GM12878 (cell line): Measurements from ENCODE around the gene OXT. TPM values are rescaled to one million over a fixed set of nuclear protein-coding genes. Genes with fewer than 3 reads are reported as not detected.

Experiments used
- ATAC-seq: fragments of 200-7000 bp; cut with Tn5 transposase; 3 replicates; pipeline ENCODE4 v1.9.1; 2020; ENCODE audit warnings: mild to moderate bottlenecking, moderate library complexity
- BruUV-seq: library from RNA; stranded (reverse); fragments of 400-500 nt; replicated peaks from 2 replicates; lab custom pipeline; 2021; lab: Mats Ljungman, UMichigan
- CTCF ChIA-PET: fragments of 300-600 bp; sonication (Branson Sonifier 250); formaldehyde crosslinking; extraction: SDS; loops from one replicate; lab custom pipeline; 2021; ENCODE audit warnings: inconsistent platforms; lab: Yijun Ruan, JAX
- POLR2A ChIA-PET: fragments of 350-600 bp; formaldehyde crosslinking; extraction: SDS; loops from one replicate; lab custom pipeline; 2021; ENCODE audit warnings: inconsistent platforms; lab: Charles Lee
- RAD21 ChIA-PET: fragments of 300-600 bp; sonication (Branson Sonifier 250); formaldehyde crosslinking; loops from one replicate; lab custom pipeline; 2023; ENCODE audit warnings: antibody characterized with exemption; ENCODE audit not compliant: unreplicated experiment; lab: Charles Lee
- SMC1A ChIA-PET: fragments of 300-600 bp; sonication (Branson Sonifier 250); formaldehyde crosslinking; loops from one replicate; lab custom pipeline; 2023; ENCODE audit not compliant: unreplicated experiment, uncharacterized antibody; lab: Charles Lee
- DNase-seq: peaks from one replicate; pipeline ENCODE4 v3.0.0-alpha.2; 2011; ENCODE audit warnings: low read depth, low spot score
- FAIRE-seq: peaks from 3 replicates; lab custom pipeline; 2011; peaks lifted over from hg19 to GRCh38; lab: Jason Lieb, UNC
- H2AFZ ChIP-seq: 2 replicates; pipeline ENCODE4 v1.6.0; 2011; ENCODE audit warnings: low read depth, low read length, control low read depth; ENCODE audit not compliant: control insufficient read depth
- H3K27ac ChIP-seq: 2 replicates; pipeline ENCODE4 v1.5.1; 2011; ENCODE audit warnings: control low read depth; ENCODE audit not compliant: control insufficient read depth, insufficient read depth
- H3K27me3 ChIP-seq, 2 experiments: replicated peaks in 1 of 2; 2 replicates each; pipeline versions ENCODE4 v1.6.0 to v1.6.1; 2011; ENCODE audit warnings: low read length in 1 of 2; ENCODE audit not compliant: control insufficient read depth in 2 of 2, insufficient read depth in 2 of 2
- H3K36me3 ChIP-seq, 2 experiments: 2 replicates each; pipeline ENCODE4 v1.5.1; 2011; ENCODE audit warnings: low read length in 1 of 2; ENCODE audit not compliant: control insufficient read depth in 2 of 2, insufficient read depth in 2 of 2
- H3K4me1 ChIP-seq: 2 replicates; pipeline ENCODE4 v1.6.1; 2011; ENCODE audit warnings: mild to moderate bottlenecking, low read length, moderate library complexity, mixed read lengths; ENCODE audit not compliant: control insufficient read depth, insufficient read depth
- H3K4me2 ChIP-seq: 2 replicates; pipeline ENCODE4 v1.6.0; 2011; ENCODE audit warnings: control low read depth; ENCODE audit not compliant: control insufficient read depth, insufficient read depth
- H3K4me3 ChIP-seq: fragments of 200-600 bp; sonication (generic); 2 replicates; pipeline ENCODE4 v1.5.1; 2016
- H3K79me2 ChIP-seq: 2 replicates; pipeline ENCODE4 v1.6.0; 2011; ENCODE audit warnings: low read length; ENCODE audit not compliant: control insufficient read depth, insufficient read depth
- H3K9ac ChIP-seq: 2 replicates; pipeline ENCODE4 v1.8.0; 2011; ENCODE audit warnings: low read length, control low read depth, mixed read lengths; ENCODE audit not compliant: control insufficient read depth, insufficient read depth
- H3K9me3 ChIP-seq: replicated peaks from 3 replicates; pipeline ENCODE4 v1.5.1; 2011; ENCODE audit warnings: mild to moderate bottlenecking, low read length; ENCODE audit not compliant: control insufficient read depth, insufficient read depth
- H4K20me1 ChIP-seq: 2 replicates; pipeline ENCODE4 v1.6.0; 2011; ENCODE audit not compliant: control insufficient read depth, insufficient read depth
- BACH1 ChIP-seq: fragments of 450-650 bp; IDR thresholded peaks from 2 replicates; pipeline ENCODE4 v1.6.1; 2017; ENCODE audit warnings: mild to moderate bottlenecking, borderline replicate concordance
- CEBPB ChIP-seq, 2 experiments: fragments of 150-350 bp in 1 of 2; IDR thresholded peaks; 2 replicates each; pipeline ENCODE4 v1.6.1; 2012 to 2014; ENCODE audit warnings: low read depth in 2 of 2, low read length in 2 of 2, borderline replicate concordance in 1 of 2, inconsistent platforms in 1 of 2
- HDAC6 ChIP-seq: fragments of 200-600 bp; sonication (generic); IDR thresholded peaks from one replicate; pipeline ENCODE4 v1.8.0; 2017; ENCODE audit warnings: antibody characterized with exemption; ENCODE audit not compliant: unreplicated experiment
- RCOR1 ChIP-seq: conservative IDR thresholded peaks from 2 replicates; pipeline ENCODE4 v1.6.1; 2012; ENCODE audit warnings: low read depth, low read length, improper control_type of control experiment
- RUNX3 ChIP-seq: IDR thresholded peaks from 2 replicates; pipeline ENCODE4 v1.6.1; 2012; ENCODE audit warnings: low read length, inconsistent platforms
- SIN3A ChIP-seq: IDR thresholded peaks from 2 replicates; pipeline ENCODE4 v1.6.1; 2012; ENCODE audit warnings: low read depth, low read length, improper control_type of control experiment
- SIX5 ChIP-seq: IDR thresholded peaks from 2 replicates; pipeline ENCODE4 v1.6.1; 2011; ENCODE audit warnings: mild to moderate bottlenecking, low read depth, low read length, moderate library complexity; ENCODE audit not compliant: severe bottlenecking
- SMAD1 ChIP-seq: fragments of 450-650 bp; IDR thresholded peaks from 2 replicates; pipeline ENCODE4 v1.6.1; 2018; ENCODE audit warnings: mild to moderate bottlenecking, low read depth; ENCODE audit not compliant: partially characterized antibody
- SMAD5 ChIP-seq: IDR thresholded peaks from 2 replicates; pipeline ENCODE4 v1.6.1; 2016; ENCODE audit warnings: antibody characterized with exemption, low read depth
- STAT3 ChIP-seq: IDR thresholded peaks from 2 replicates; pipeline ENCODE4 v1.6.1; 2011; ENCODE audit warnings: low read depth, low read length, improper control_type of control experiment
- YY1 ChIP-seq: IDR thresholded peaks from 2 replicates; pipeline ENCODE4 v1.6.1; 2011; ENCODE audit warnings: low read depth, mild to moderate bottlenecking, low read length
- ZBED1 ChIP-seq: IDR thresholded peaks from 2 replicates; pipeline ENCODE4 v1.6.1; 2016; ENCODE audit warnings: borderline replicate concordance
- WGBS: methylation state at CpG from one replicate; pipeline ENCODE4 v1.1.6; 2016; ENCODE audit warnings: low lambda C conversion rate; ENCODE audit not compliant: insufficient replicate concordance, insufficient coverage; ENCODE audit errors: missing lambda C conversion rate; 5-methylcytosine and 5-hydroxymethylcytosine counted together
- in situ Hi-C: fragments of 300-500 bp; cut with MboI; formaldehyde crosslinking; loops from 9 replicates; pipeline ENCODE4 v1.14.3; 2018; ENCODE audit warnings: mixed read lengths
- intact Hi-C: fragments of 100-400 bp; cut with micrococcal nuclease; formaldehyde crosslinking; loops from one replicate; pipeline ENCODE4 v1.14.2; 2022; ENCODE audit not compliant: unreplicated experiment
- polyA plus RNA-seq, 11 experiments: library from polyadenylated mRNA; depleted of rRNA in 4 of 11; unstranded in 6 of 11; stranded (reverse) in 5 of 11; fragments of >200 nt; fragmentation: Nextera tagmentation in 4 of 11; fragmentation: Illumina TruSeq in 1 of 11; extraction: Ambion mirVana in 4 of 11; extraction: Trizol in 1 of 11; gene quantifications; 1 replicate in 1 of 11; 2 replicates in 10 of 11; pipeline versions ENCODE4 v1.2.1 to v1.2.3, GENCODE V29; 2011 to 2016; ENCODE audit warnings: inconsistent platforms in 2 of 11, missing spikeins in 2 of 11, low read depth in 1 of 11
- total RNA-seq, 4 experiments: library from RNA; depleted of rRNA in 3 of 4; stranded (reverse); fragments of >200 nt in 3 of 4; fragmentation: Illumina TruSeq in 1 of 4; extraction: Trizol in 1 of 4; gene quantifications; 2 replicates each; pipeline versions ENCODE4 v1.2.1 to v1.2.3, GENCODE V29; 2013 to 2021
- TF ChIP-seq, protein P1 (sequence below): fragments of 450-650 bp; IDR thresholded peaks from 2 replicates; pipeline ENCODE4 v1.6.1; 2016; ENCODE audit warnings: mild to moderate bottlenecking

Gene OXT
- total and polyA plus RNA-seq, 10 of the 15 experiments (the other 5 are each of a cell fraction or from before 2014, with no cell fraction given) = not detected

- CTCF ChIA-PET = interaction anchor here (0.6 to 0.8 kb wide), 2 partner anchors 214 to 461 kb away, joined by 3 read pairs; no protein-coding TSS in a partner anchor
- POLR2A ChIA-PET = no interaction called here
- Histone ChIP-seq H2AFZ (no peak overlapping the region), H3K9me3 (no peaks in the 10 kb centered on the region), H3K27ac (no peak overlapping the region), H3K9ac (no peak overlapping the region), H4K20me1 (no peaks in the 10 kb centered on the region), H3K36me3 (no peaks in the 10 kb centered on the region), H3K79me2 (no peaks in the 10 kb centered on the region), H3K4me2 (no peak overlapping the region), H3K4me3 (no peak overlapping the region), H3K4me1 (peaks cover 3% of the 10 kb centered on the region), H3K27me3 (no peaks in the 10 kb centered on the region)
- RAD21 ChIA-PET = no interaction called here
- SMC1A ChIA-PET = interaction anchor here (0.6 kb wide), 1 partner anchor 234 kb away, joined by 3 read pairs; no protein-coding TSS in a partner anchor
- no peak for TF ChIP-seq SMAD1
- TF ChIP-seq RUNX3 = peak; percentile 30; the same call in 1 of the 2 replicates
- ATAC-seq (peak; percentile 88), DNase-seq (peak; percentile 5), FAIRE-seq (no peak)
- intact Hi-C loops = no loop called here
- in situ Hi-C loops = no loop called here
- no TSS peak for BruUV-seq
- WGBS = 34% methylated on average over 21 of the region's 21 CpGs
Observed at GRCh38 chr20:3101737-3102574, 30.5 kb downstream of the OXT start.

- Histone ChIP-seq H2AFZ (no peak overlapping the region), H3K4me1 (peaks cover 3% of the 10 kb centered on the region), H3K79me2 (no peaks in the 10 kb centered on the region), H3K9me3 (no peaks in the 10 kb centered on the region), H3K27ac (no peak overlapping the region), H3K4me3 (no peak overlapping the region), H3K36me3 (no peaks in the 10 kb centered on the region), H3K9ac (no peak overlapping the region), H4K20me1 (no peaks in the 10 kb centered on the region), H3K27me3 (no peaks in the 10 kb centered on the region), H3K4me2 (no peak overlapping the region)
- no TSS peak for BruUV-seq
- intact Hi-C loops (no loop called here), in situ Hi-C loops (no loop called here)
- ChIA-PET POLR2A (no interaction called here), SMC1A (interaction anchor here (0.6 kb wide), 1 partner anchor 234 kb away, joined by 3 read pairs; no protein-coding TSS in a partner anchor), RAD21 (no interaction called here), CTCF (interaction anchor here (0.8 kb wide), 1 partner anchor 460 kb away, joined by 3 read pairs; no protein-coding TSS in a partner anchor)
- FAIRE-seq (no peak), DNase-seq (no peak), ATAC-seq (no peak; the same call in 2 of the 3 replicates)
- 64% methylated on average over 13 of the region's 13 CpGs for WGBS
- TF ChIP-seq, protein P1, sequence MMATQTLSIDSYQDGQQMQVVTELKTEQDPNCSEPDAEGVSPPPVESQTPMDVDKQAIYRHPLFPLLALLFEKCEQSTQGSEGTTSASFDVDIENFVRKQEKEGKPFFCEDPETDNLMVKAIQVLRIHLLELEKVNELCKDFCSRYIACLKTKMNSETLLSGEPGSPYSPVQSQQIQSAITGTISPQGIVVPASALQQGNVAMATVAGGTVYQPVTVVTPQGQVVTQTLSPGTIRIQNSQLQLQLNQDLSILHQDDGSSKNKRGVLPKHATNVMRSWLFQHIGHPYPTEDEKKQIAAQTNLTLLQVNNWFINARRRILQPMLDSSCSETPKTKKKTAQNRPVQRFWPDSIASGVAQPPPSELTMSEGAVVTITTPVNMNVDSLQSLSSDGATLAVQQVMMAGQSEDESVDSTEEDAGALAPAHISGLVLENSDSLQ = no peak
- TF ChIP-seq SMAD5 (no peak), SIN3A (no peak), SIX5 (no peak), CEBPB (IDR thresholded peaks at IDR 0.05; ENCODE audit: borderline replicate concordance in 1 of 2, low read depth in 2 of 2, low read length in 2 of 2) (no peak), YY1 (no peak), BACH1 (no peak), STAT3 (no peak), RCOR1 (no peak), HDAC6 (no peak), ZBED1 (no peak)
Observed at GRCh38 chr20:3102575-3103368, 31.4 kb downstream of the OXT start.
